CD14-positive monocyte (primary cell): ENCODE data around the gene KCNJ4. TPM values are rescaled to one million over a fixed set of nuclear protein-coding genes. Genes with fewer than 3 reads are reported as not detected.

Experiments
- DNase-seq, 3 donors: peaks; one replicate each; pipeline ENCODE4 v3.0.0-alpha.2; 2011 to 2022
- H2AFZ ChIP-seq: 2 replicates; pipeline ENCODE4 v1.6.0; 2012; ENCODE audit warnings: mild to moderate bottlenecking, low read depth, low read length, inconsistent platforms; ENCODE audit not compliant: insufficient read depth, poor library complexity, severe bottlenecking
- H3K27ac ChIP-seq, 2 donors: 1 replicate in 1 of 2; 2 replicates in 1 of 2; pipeline ENCODE4 v1.5.1; 2012 to 2013; ENCODE audit warnings: low read length in 2 of 2, control low read depth in 1 of 2, inconsistent platforms in 1 of 2, low read depth in 1 of 2, mild to moderate bottlenecking in 1 of 2
- H3K27me3 ChIP-seq, 2 donors: one replicate each; pipeline versions ENCODE4 v1.6.0 to v1.6.1; 2011 to 2013; ENCODE audit warnings: low read length in 2 of 2; ENCODE audit not compliant: control insufficient read depth in 2 of 2, insufficient read depth in 2 of 2
- H3K36me3 ChIP-seq, 2 donors: replicated peaks in 1 of 2; 1 replicate in 1 of 2; 2 replicates in 1 of 2; pipeline versions ENCODE4 v1.5.1 to v1.6.1; 2012 to 2013; ENCODE audit warnings: low read length in 2 of 2, control low read depth in 1 of 2, inconsistent platforms in 1 of 2, mild to moderate bottlenecking in 1 of 2; ENCODE audit not compliant: insufficient read depth in 2 of 2, control insufficient read depth in 1 of 2
- H3K4me1 ChIP-seq, 2 donors: 1 replicate in 1 of 2; 2 replicates in 1 of 2; pipeline versions ENCODE4 v1.5.1 to v1.6.1; 2012 to 2013; ENCODE audit warnings: low read length in 2 of 2, control low read depth in 1 of 2, inconsistent platforms in 1 of 2, mild to moderate bottlenecking in 1 of 2, moderate library complexity in 1 of 2; ENCODE audit not compliant: insufficient read depth in 2 of 2, control insufficient read depth in 1 of 2
- H3K4me2 ChIP-seq: replicated peaks from 2 replicates; pipeline ENCODE3; 2012; ENCODE audit warnings: low read length, moderate library complexity, mild to moderate bottlenecking; ENCODE audit not compliant: poor library complexity, severe bottlenecking; ENCODE audit errors: extremely low read depth
- H3K4me3 ChIP-seq, 3 experiments: fragments of 200-600 bp in 1 of 3; sonication (generic) in 1 of 3; replicated peaks in 1 of 3; 1 replicate in 2 of 3; 2 replicates in 1 of 3; pipeline ENCODE4 v1.5.1; 2011 to 2013; ENCODE audit warnings: low read length in 3 of 3, mild to moderate bottlenecking in 3 of 3, control low read depth in 2 of 3, low read depth in 2 of 3, inconsistent platforms in 1 of 3, moderate library complexity in 1 of 3
- H3K79me2 ChIP-seq: 2 replicates; pipeline ENCODE4 v1.6.0; 2012; ENCODE audit warnings: mild to moderate bottlenecking, control low read depth, inconsistent platforms, low read length, moderate library complexity; ENCODE audit not compliant: insufficient read depth
- H3K9ac ChIP-seq: 2 replicates; pipeline ENCODE4 v1.6.0; 2017; ENCODE audit warnings: low read length, mild to moderate bottlenecking; ENCODE audit not compliant: insufficient read depth, poor library complexity, severe bottlenecking
- H3K9me3 ChIP-seq, 2 donors: replicated peaks in 1 of 2; 1 replicate in 1 of 2; 2 replicates in 1 of 2; pipeline versions ENCODE4 v1.5.1 to v1.6.1; 2012 to 2013; ENCODE audit warnings: low read length in 2 of 2, control low read depth in 1 of 2; ENCODE audit not compliant: control insufficient read depth in 1 of 2, insufficient read depth in 1 of 2
- H4K20me1 ChIP-seq: 2 replicates; pipeline ENCODE4 v1.6.0; 2012; ENCODE audit warnings: mild to moderate bottlenecking, low read length, control low read depth, moderate library complexity; ENCODE audit not compliant: insufficient read depth
- H3K27ac Mint-ChIP-seq, 7 donors: one replicate each; pipeline ENCODE4 v1.8.0; 2020; ENCODE audit warnings: mild to moderate bottlenecking in 7 of 7, mixed read lengths in 7 of 7, moderate library complexity in 6 of 7, inconsistent platforms in 2 of 7
- H3K27me3 Mint-ChIP-seq, 3 donors: one replicate each; pipeline ENCODE4 v1.8.0; 2021 to 2022; ENCODE audit warnings: low read depth in 3 of 3, mild to moderate bottlenecking in 3 of 3, mixed read lengths in 3 of 3, moderate library complexity in 3 of 3, inconsistent platforms in 1 of 3
- H3K36me3 Mint-ChIP-seq, 2 donors: one replicate each; pipeline ENCODE4 v1.8.0; 2020; ENCODE audit warnings: mixed read lengths in 2 of 2, inconsistent platforms in 1 of 2, mild to moderate bottlenecking in 1 of 2
- H3K4me1 Mint-ChIP-seq: one replicate; pipeline ENCODE4 v1.8.0; 2020; ENCODE audit warnings: mild to moderate bottlenecking, mixed read lengths
- H3K4me3 Mint-ChIP-seq, 2 donors: one replicate each; pipeline ENCODE4 v1.8.0; 2020; ENCODE audit warnings: mild to moderate bottlenecking in 2 of 2, mixed read lengths in 2 of 2, moderate library complexity in 1 of 2
- H3K9me3 Mint-ChIP-seq, 7 donors: one replicate each; pipeline ENCODE4 v1.8.0; 2020 to 2022; ENCODE audit warnings: mixed read lengths in 7 of 7, mild to moderate bottlenecking in 6 of 7, moderate library complexity in 6 of 7, inconsistent platforms in 2 of 7
- WGBS: methylation state at CpG from one replicate; pipeline ENCODE4 v1.1.5; 2013; ENCODE audit warnings: missing lambda C conversion rate; ENCODE audit not compliant: insufficient coverage; 5-methylcytosine and 5-hydroxymethylcytosine counted together
- intact Hi-C, 2 donors: fragments of 100-400 bp; cut with micrococcal nuclease; formaldehyde crosslinking; loops; one replicate each; pipeline versions ENCODE4 v1.15.0 to v1.15.1; 2023
- polyA plus RNA-seq, 3 donors: library from polyadenylated mRNA; depleted of rRNA in 1 of 3; unstranded in 2 of 3; stranded (reverse) in 1 of 3; fragments of 300-500 nt in 2 of 3; fragments of >200 nt in 1 of 3; fragmentation: Illumina TruSeq in 2 of 3; gene quantifications; 1 replicate in 2 of 3; 2 replicates in 1 of 3; pipeline ENCODE4 v1.2.3, GENCODE V29; 2012 to 2021
- TF ChIP-seq, protein P1 (sequence below): fragments of 200-600 bp; IDR thresholded peaks from one replicate; pipeline ENCODE4 v1.8.0; 2022; ENCODE audit warnings: antibody characterized with exemption, mild to moderate bottlenecking

The KCNJ4 gene
- polyA plus RNA-seq, 3 donors: not detected

DNA sequence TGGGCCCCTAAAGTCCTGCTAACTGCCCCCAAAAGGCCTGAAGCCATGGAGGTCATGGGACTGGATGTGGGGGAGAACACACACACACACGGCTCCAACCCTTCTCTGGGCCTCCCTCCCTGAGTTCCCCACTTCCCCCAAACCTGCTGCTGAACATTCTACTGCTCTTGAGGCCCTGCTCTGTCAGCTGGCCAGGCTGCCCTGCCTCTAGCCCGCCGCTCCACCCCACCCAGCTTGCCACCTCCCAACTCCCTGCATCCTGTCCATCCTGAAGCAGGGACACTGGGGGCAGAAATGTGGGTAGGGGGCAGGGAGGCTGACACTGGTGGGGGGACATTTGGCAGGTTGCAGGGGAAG is 1.0 kb downstream of the KCNJ4 start:
- peaks cover 42 to 85% of the 10 kb centered on the region in 2 donors for H3K27me3 ChIP-seq
- H2AFZ ChIP-seq: no peak overlapping the region
- intact Hi-C loops: no loop called here
- Mint-ChIP-seq H3K27me3 (peaks cover 76 to 92% (median 79%) of the 10 kb centered on the region in 3 donors), H3K4me3 (peak overlapping the region in 1 of 2 donors; percentile 87), H3K36me3 (peaks cover 6 to 9% of the 10 kb centered on the region in 2 donors), H3K27ac (no peak overlapping the region), H3K4me1 (peaks cover 7% of the 10 kb centered on the region), H3K9me3 (peaks cover 0 to 18% (median 8%) of the 10 kb centered on the region in 7 donors)
- H3K27ac ChIP-seq: no peak overlapping the region
- H3K4me2 ChIP-seq: no peak overlapping the region
- H3K9ac ChIP-seq: no peak overlapping the region
- no peak overlapping the region for H3K4me3 ChIP-seq
- H3K36me3 ChIP-seq: no peaks in the 10 kb centered on the region
- TF ChIP-seq, protein P1, sequence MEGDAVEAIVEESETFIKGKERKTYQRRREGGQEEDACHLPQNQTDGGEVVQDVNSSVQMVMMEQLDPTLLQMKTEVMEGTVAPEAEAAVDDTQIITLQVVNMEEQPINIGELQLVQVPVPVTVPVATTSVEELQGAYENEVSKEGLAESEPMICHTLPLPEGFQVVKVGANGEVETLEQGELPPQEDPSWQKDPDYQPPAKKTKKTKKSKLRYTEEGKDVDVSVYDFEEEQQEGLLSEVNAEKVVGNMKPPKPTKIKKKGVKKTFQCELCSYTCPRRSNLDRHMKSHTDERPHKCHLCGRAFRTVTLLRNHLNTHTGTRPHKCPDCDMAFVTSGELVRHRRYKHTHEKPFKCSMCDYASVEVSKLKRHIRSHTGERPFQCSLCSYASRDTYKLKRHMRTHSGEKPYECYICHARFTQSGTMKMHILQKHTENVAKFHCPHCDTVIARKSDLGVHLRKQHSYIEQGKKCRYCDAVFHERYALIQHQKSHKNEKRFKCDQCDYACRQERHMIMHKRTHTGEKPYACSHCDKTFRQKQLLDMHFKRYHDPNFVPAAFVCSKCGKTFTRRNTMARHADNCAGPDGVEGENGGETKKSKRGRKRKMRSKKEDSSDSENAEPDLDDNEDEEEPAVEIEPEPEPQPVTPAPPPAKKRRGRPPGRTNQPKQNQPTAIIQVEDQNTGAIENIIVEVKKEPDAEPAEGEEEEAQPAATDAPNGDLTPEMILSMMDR: no peak
- no peak for DNase-seq
- whole genome bisulfite sequencing: no CpG with 5 or more reads among the region's 3 CpGs
- H3K4me1 ChIP-seq: peaks cover 3 to 6% of the 10 kb centered on the region in 2 donors
- H3K9me3 ChIP-seq: peaks cover 0 to 24% of the 10 kb centered on the region in 2 donors
- H4K20me1 ChIP-seq: peaks cover 6% of the 10 kb centered on the region
- no peaks in the 10 kb centered on the region for H3K79me2 ChIP-seq

DNA sequence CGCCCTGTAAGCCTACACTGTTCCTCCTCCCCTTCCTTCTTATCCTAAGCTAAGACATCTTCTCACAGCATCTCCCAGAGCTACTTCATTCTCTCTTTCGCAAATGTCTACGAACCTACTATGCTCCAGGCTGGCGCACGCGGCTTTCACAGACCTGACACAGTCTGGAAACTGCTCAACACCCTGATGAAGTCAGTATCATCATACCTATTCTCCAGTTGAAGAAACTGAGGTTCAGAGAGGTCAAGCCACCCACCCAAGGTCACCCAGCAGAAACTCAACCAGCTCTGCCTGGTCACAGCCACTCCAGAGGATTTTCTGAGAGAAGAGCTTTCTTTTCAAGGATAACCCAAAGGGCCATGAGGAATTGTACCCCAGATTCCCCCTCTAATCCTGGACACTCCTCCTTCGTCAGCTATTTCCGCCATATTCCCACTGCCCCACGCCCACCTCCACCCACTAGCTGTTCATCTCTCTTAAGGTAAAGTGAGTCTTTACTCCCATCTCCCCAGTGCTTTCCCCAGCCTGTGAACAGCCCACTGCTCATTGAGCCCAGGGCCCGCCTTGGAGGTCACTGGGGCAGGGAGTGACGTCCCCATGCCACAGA is 1.8 kb downstream of the KCNJ4 start:
- no peak for DNase-seq
- Mint-ChIP-seq H3K9me3 (peaks cover 0 to 18% (median 8%) of the 10 kb centered on the region in 7 donors), H3K27ac (peak overlapping the region in 1 of 7 donors; percentile 16), H3K27me3 (peaks cover 68 to 91% (median 74%) of the 10 kb centered on the region in 3 donors), H3K4me3 (peak overlapping the region in 1 of 2 donors; percentile 87), H3K36me3 (peaks cover 6 to 8% of the 10 kb centered on the region in 2 donors), H3K4me1 (peaks cover 7% of the 10 kb centered on the region)
- intact Hi-C loops: no loop called here
- H3K4me1 ChIP-seq: peaks cover 3 to 6% of the 10 kb centered on the region in 2 donors
- H3K27me3 ChIP-seq: peaks cover 38 to 80% of the 10 kb centered on the region in 2 donors
- WGBS: 87% methylated on average over 8 of the region's 11 CpGs
- H3K4me3 ChIP-seq: no peak overlapping the region
- peaks cover 0 to 24% of the 10 kb centered on the region in 2 donors for H3K9me3 ChIP-seq
- H3K36me3 ChIP-seq: no peaks in the 10 kb centered on the region
- TF ChIP-seq, protein P1: no peak
- no peaks in the 10 kb centered on the region for H3K79me2 ChIP-seq
- no peak overlapping the region for H3K9ac ChIP-seq
- no peak overlapping the region for H2AFZ ChIP-seq
- H3K27ac ChIP-seq: no peak overlapping the region
- peaks cover 6% of the 10 kb centered on the region for H4K20me1 ChIP-seq
- H3K4me2 ChIP-seq: no peak overlapping the region
